ENCODE measurements around the gene NMNAT2.
A peak's percentile ranks its signal among the peaks of the same experiment; 100 is the strongest.

The NMNAT2 gene

GRCh38 chr1:183291802-183292514, 126.2 kb downstream of the NMNAT2 start:
- no peak for TF ChIP-seq CTCF (IDR thresholded peaks at IDR 0.05; ENCODE audit: low read depth, low read length)
- Histone ChIP-seq H3K36me3 (peaks cover 5% of the 10 kb centered on the region; the same call in 1 of the 2 replicates), H3K4me3 (ENCODE audit: low read depth, low read length) (no peak overlapping the region), H3K4me1 (peaks cover 9% of the 10 kb centered on the region), H3K27me3 (no peaks in the 10 kb centered on the region), H3K9me3 (no peaks in the 10 kb centered on the region; the same call in 1 of the 2 replicates)
- DNase-seq, result no peak

- Histone ChIP-seq H3K9me3 (no peaks in the 10 kb centered on the region; the same call in 1 of the 2 replicates), H3K4me3 (ENCODE audit: low read depth, low read length) (no peak overlapping the region), H3K36me3 (peaks cover 5% of the 10 kb centered on the region; the same call in 1 of the 2 replicates), H3K4me1 (peaks cover 11% of the 10 kb centered on the region), H3K27me3 (no peaks in the 10 kb centered on the region)
- no peak for TF ChIP-seq CTCF (IDR thresholded peaks at IDR 0.05; ENCODE audit: low read depth, low read length)
- no peak for DNase-seq
Measured at GRCh38 chr1:183291216-183291762, 126.9 kb downstream of the NMNAT2 start.

- TF ChIP-seq CTCF (IDR thresholded peaks at IDR 0.05; ENCODE audit: low read depth, low read length), result no peak
- no peak for DNase-seq
- no peaks in the 10 kb centered on the region for H3K27me3 ChIP-seq
- peaks cover 11% of the 10 kb centered on the region for H3K4me1 ChIP-seq
- H3K4me3 ChIP-seq (ENCODE audit: low read depth, low read length), result no peak overlapping the region
- H3K9me3 ChIP-seq, result no peaks in the 10 kb centered on the region; the same call in 1 of the 2 replicates
- peaks cover 5% of the 10 kb centered on the region for H3K36me3 ChIP-seq
Measured at GRCh38 chr1:183290628-183291027, 127.6 kb downstream of the NMNAT2 start.

GRCh38 chr1:183289051-183289496, 129.1 kb downstream of the NMNAT2 start:
- no peak for TF ChIP-seq CTCF (IDR thresholded peaks at IDR 0.05; ENCODE audit: low read depth, low read length)
- Histone ChIP-seq H3K4me3 (ENCODE audit: low read depth, low read length) (no peak overlapping the region), H3K36me3 (peaks cover 5% of the 10 kb centered on the region), H3K4me1 (peaks cover 11% of the 10 kb centered on the region), H3K27me3 (no peaks in the 10 kb centered on the region), H3K9me3 (no peaks in the 10 kb centered on the region; the same call in 1 of the 2 replicates)
- DNase-seq, result no peak

- no peak overlapping the region for H3K4me3 ChIP-seq (ENCODE audit: low read depth, low read length)
- no peaks in the 10 kb centered on the region for H3K27me3 ChIP-seq
- TF ChIP-seq CTCF (IDR thresholded peaks at IDR 0.05; ENCODE audit: low read depth, low read length), result no peak
- H3K9me3 ChIP-seq, result no peaks in the 10 kb centered on the region; the same call in 1 of the 2 replicates
- H3K4me1 ChIP-seq, result peaks cover 11% of the 10 kb centered on the region
- H3K36me3 ChIP-seq, result peaks cover 5% of the 10 kb centered on the region
- DNase-seq, result no peak
Measured at GRCh38 chr1:183288583-183288982, 129.6 kb downstream of the NMNAT2 start.

- Histone ChIP-seq H3K36me3 (peaks cover 5% of the 10 kb centered on the region), H3K9me3 (no peaks in the 10 kb centered on the region; the same call in 1 of the 2 replicates), H3K4me3 (ENCODE audit: low read depth, low read length) (no peak overlapping the region), H3K27me3 (no peaks in the 10 kb centered on the region), H3K4me1 (peaks cover 8% of the 10 kb centered on the region)
- TF ChIP-seq CTCF (IDR thresholded peaks at IDR 0.05; ENCODE audit: low read depth, low read length), result no peak
- peak; percentile 65 for DNase-seq
Measured at GRCh38 chr1:183287191-183287675, 130.9 kb downstream of the NMNAT2 start.
